ENCODE data around the gene VSTM2B.

DNA sequence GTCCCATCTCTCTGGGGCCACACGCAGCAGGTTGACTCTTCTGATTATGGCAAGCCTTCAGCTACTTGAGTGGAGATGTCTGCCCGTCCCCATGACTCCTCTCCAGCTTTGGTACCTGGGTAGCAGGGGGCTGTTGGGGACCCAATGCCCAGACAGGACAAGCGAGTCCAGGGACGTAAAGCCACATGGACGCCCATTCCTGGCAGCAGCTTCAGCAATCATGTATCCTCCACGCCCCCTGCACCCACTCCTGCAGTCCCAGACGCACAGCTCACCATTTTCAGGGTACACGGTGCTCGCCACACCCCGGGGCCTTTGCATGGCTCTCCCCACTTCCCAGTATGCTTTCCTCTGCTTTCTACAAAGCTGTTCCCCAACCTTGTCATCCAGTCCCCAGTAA lies 22.0 kb upstream of the VSTM2B start:
- TF ChIP-seq, protein P1, sequence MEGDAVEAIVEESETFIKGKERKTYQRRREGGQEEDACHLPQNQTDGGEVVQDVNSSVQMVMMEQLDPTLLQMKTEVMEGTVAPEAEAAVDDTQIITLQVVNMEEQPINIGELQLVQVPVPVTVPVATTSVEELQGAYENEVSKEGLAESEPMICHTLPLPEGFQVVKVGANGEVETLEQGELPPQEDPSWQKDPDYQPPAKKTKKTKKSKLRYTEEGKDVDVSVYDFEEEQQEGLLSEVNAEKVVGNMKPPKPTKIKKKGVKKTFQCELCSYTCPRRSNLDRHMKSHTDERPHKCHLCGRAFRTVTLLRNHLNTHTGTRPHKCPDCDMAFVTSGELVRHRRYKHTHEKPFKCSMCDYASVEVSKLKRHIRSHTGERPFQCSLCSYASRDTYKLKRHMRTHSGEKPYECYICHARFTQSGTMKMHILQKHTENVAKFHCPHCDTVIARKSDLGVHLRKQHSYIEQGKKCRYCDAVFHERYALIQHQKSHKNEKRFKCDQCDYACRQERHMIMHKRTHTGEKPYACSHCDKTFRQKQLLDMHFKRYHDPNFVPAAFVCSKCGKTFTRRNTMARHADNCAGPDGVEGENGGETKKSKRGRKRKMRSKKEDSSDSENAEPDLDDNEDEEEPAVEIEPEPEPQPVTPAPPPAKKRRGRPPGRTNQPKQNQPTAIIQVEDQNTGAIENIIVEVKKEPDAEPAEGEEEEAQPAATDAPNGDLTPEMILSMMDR (IDR thresholded peaks at IDR 0.05): no peak
- TF ChIP-seq EZH2phosphoT487 (IDR thresholded peaks at IDR 0.05; ENCODE audit: borderline replicate concordance, low read depth) (no peak), ELF1 (IDR thresholded peaks at IDR 0.05) (no peak), MXI1 (IDR thresholded peaks at IDR 0.05; ENCODE audit: low read depth, low read length) (no peak), FOSL2 (IDR thresholded peaks at IDR 0.05; ENCODE audit: borderline replicate concordance, low read depth) (no peak), TEAD4 (IDR thresholded peaks at IDR 0.05; ENCODE audit: borderline replicate concordance, insufficient read depth) (no peak), FOXM1 (IDR thresholded peaks at IDR 0.05; ENCODE audit: low read depth) (no peak), POLR2AphosphoS5 (IDR thresholded peaks at IDR 0.05; ENCODE audit: low read depth, low read length) (no peak)
- TF ChIP-seq, protein P2, sequence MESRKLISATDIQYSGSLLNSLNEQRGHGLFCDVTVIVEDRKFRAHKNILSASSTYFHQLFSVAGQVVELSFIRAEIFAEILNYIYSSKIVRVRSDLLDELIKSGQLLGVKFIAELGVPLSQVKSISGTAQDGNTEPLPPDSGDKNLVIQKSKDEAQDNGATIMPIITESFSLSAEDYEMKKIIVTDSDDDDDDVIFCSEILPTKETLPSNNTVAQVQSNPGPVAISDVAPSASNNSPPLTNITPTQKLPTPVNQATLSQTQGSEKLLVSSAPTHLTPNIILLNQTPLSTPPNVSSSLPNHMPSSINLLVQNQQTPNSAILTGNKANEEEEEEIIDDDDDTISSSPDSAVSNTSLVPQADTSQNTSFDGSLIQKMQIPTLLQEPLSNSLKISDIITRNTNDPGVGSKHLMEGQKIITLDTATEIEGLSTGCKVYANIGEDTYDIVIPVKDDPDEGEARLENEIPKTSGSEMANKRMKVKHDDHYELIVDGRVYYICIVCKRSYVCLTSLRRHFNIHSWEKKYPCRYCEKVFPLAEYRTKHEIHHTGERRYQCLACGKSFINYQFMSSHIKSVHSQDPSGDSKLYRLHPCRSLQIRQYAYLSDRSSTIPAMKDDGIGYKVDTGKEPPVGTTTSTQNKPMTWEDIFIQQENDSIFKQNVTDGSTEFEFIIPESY (IDR thresholded peaks at IDR 0.05; ENCODE audit: borderline replicate concordance, low read depth): no peak
- TF ChIP-seq, protein P3, sequence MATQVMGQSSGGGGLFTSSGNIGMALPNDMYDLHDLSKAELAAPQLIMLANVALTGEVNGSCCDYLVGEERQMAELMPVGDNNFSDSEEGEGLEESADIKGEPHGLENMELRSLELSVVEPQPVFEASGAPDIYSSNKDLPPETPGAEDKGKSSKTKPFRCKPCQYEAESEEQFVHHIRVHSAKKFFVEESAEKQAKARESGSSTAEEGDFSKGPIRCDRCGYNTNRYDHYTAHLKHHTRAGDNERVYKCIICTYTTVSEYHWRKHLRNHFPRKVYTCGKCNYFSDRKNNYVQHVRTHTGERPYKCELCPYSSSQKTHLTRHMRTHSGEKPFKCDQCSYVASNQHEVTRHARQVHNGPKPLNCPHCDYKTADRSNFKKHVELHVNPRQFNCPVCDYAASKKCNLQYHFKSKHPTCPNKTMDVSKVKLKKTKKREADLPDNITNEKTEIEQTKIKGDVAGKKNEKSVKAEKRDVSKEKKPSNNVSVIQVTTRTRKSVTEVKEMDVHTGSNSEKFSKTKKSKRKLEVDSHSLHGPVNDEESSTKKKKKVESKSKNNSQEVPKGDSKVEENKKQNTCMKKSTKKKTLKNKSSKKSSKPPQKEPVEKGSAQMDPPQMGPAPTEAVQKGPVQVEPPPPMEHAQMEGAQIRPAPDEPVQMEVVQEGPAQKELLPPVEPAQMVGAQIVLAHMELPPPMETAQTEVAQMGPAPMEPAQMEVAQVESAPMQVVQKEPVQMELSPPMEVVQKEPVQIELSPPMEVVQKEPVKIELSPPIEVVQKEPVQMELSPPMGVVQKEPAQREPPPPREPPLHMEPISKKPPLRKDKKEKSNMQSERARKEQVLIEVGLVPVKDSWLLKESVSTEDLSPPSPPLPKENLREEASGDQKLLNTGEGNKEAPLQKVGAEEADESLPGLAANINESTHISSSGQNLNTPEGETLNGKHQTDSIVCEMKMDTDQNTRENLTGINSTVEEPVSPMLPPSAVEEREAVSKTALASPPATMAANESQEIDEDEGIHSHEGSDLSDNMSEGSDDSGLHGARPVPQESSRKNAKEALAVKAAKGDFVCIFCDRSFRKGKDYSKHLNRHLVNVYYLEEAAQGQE (IDR thresholded peaks at IDR 0.05; ENCODE audit: low read depth, low read length): no peak
- TF ChIP-seq, protein P4, sequence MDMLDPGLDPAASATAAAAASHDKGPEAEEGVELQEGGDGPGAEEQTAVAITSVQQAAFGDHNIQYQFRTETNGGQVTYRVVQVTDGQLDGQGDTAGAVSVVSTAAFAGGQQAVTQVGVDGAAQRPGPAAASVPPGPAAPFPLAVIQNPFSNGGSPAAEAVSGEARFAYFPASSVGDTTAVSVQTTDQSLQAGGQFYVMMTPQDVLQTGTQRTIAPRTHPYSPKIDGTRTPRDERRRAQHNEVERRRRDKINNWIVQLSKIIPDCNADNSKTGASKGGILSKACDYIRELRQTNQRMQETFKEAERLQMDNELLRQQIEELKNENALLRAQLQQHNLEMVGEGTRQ (IDR thresholded peaks at IDR 0.05; ENCODE audit: borderline replicate concordance, low read depth, low read length): no peak
